NCI-H460 (cell line): ENCODE results near the gene UBL4A. TPM values are rescaled to one million over a fixed set of nuclear protein-coding genes. Genes with fewer than 3 reads are reported as not detected.

Experiments used
- DNase-seq: peaks from one replicate; pipeline ENCODE4 v3.0.0-alpha.2; 2016; ENCODE audit warnings: low read depth; ENCODE audit errors: extremely low read depth
- total RNA-seq: library from RNA; depleted of rRNA; stranded (reverse); fragments of >200 nt; shearing (Covaris generic); gene quantifications from 2 replicates; pipeline ENCODE4 v1.2.3, GENCODE V29; 2014

UBL4A gene
- total RNA-seq, 1 experiment from 2014 or later = 93.2 TPM

DNA sequence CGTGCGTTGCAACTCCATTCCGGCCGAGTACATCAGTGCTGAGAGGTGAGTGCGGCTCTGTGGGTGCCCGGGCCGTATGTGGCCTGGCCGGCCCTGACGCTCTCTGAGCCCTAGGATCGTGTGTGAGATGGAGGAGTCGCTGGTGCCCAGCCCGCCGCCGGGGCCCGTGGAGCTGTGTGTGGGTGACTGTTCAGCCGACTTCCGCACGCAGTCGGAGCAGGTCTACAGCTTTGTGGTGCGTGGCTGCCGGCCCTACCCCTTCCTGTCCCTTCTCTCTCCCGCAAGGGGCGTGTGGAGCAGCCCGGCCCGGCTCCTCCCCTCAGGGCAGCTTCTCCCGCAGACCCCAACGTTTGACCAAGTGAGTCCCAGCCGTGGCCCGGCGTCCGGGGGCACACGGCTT is 20.4 kb downstream of the UBL4A start:
- no peak for DNase-seq

- DNase-seq = no peak
Observed at GRCh38 chrX:154465601-154466000, 20.8 kb downstream of the UBL4A start.

GRCh38 chrX:154464806-154465365 is 21.5 kb downstream of the UBL4A start:
- DNase-seq = no peak

DNA sequence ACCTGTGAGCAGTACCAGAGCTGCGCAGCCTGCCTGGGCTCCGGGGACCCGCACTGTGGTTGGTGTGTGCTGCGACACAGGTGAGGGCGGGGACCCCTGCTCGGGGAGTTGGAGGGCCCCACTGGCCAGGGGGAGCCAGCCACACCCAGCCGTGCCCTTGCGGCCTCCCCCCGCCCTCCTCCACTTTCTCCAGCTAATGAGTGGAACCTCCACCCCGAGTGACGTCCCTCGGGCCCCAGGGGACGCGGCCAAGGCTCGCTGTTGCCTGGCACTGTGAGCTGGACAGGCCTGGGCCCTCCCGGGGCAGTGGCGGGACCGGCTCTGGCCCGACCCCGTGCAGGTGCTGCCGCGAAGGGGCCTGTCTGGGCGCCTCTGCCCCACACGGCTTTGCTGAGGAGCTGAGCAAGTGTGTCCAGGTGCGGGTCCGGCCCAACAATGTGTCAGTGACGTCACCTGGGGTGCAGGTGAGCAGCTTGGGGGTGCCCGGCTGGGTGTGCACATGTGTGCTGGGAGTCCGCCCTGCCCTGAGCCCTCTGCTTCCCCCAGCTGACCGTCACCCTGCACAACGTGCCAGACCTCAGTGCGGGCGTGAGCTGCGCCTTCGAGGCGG is 22.7 kb downstream of the UBL4A start:
- DNase-seq = no peak

DNA sequence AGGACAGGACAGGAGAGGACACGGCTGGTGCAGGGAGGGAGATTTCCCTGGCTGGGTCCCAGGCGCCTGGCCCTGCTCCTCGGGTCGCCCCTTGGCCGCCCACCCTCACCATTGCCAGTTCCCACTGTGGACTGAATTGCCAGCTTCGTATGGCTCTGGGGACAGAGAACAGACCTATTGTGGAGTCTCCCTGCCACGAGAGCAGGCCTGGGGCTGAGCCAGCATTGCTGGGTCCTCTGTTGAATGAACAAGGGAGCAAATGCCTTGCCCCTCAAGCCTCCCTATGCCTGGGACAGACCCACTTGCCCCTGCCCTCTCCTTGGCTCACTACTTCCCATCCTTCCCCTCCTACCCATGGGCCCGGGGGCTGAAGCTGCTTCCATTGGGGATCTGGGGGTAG is 24.0 kb downstream of the UBL4A start:
- no peak for DNase-seq

DNA sequence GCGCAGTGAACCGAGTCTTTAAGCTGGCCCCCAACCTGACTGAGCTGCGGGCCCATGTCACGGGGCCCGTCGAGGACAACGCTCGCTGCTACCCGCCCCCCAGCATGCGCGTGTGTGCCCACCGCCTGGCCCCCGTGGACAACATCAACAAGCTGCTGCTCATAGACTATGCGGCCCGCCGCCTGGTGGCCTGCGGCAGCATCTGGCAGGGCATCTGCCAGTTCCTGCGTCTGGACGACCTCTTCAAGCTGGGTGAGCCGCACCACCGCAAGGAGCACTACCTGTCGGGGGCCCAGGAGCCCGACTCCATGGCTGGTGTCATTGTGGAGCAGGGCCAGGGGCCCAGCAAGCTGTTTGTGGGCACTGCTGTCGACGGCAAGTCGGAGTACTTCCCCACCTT is 26.1 kb downstream of the UBL4A start:
- no peak for DNase-seq

DNA sequence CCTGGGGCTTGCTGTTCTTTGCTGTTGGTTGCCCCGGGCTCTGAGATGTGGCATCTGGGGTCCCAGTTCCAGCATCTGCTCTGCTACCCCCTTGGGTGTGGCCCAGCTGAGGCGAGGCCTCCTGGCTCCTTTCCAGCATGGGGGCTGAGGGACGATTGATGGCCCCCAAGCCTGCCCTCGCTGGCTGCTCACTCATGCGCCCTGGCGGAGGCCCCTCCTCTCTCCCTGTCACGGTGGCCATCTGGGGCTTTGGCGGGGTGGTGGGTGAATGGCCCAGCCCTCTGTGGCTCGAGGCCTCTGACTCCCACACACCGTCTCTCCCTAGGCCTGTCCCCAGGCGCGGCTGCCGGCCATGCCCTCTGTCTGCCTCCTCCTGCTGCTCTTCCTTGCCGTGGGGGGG is 26.6 kb downstream of the UBL4A start:
- no peak for DNase-seq

- no peak for DNase-seq
Observed at GRCh38 chrX:154458954-154459778, 27.2 kb downstream of the UBL4A start.

DNA sequence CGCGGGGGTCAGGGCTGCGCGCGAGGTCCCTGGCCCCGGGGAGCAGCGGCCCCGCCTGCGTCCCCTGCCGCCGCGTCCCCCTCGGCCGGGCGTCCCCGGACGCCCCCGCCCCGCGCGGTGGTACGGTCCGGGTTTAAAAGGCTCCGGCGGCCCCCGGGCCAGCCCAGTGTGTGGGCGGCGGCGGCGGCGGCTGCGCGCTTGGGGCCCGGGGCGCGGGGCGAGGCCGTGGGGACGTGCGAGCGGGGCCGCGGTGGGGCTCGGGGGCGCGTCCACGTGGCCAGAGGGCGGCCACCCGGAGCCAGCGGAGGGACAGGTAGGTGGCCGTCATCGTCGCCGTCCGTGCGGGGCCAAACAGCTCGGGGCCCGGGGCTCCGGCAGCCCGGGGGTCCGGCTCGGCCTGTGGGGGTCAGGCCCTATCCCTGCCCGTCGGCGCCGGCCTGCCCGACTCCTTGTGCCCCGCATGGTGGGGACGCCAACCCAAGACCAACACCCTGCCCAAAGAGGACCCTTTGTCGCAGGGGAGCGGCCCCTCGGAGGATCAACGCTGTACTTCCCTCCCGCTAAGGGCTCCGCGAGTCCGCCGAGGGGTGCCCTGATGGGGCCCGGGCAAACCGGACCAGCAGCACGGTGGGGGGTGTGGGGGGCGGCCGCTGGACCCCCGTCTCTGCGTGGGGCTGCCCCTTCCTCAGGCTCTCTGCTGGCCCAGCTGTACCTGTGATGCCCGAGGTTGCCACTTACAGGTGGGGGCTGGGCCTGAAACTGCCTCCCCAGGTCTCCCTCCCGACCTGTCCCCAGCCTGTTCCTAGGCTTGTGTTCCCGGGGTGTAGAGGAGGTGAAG is 28.1 kb downstream of the UBL4A start, which contains the start of gene PLXNA3:
Gene PLXNA3 (plus strand): TSS at position 166 of the 838 bp plus-strand sequence. CDS start 1,903 bp downstream, outside the sequence.
- DNase-seq = no peak

GRCh38 chrX:154457491-154458115 is 28.8 kb downstream of the UBL4A start:
- DNase-seq = peak; percentile 25

- DNase-seq = no peak
Observed at GRCh38 chrX:154452823-154453222, 33.6 kb downstream of the UBL4A start.

GRCh38 chrX:154450312-154450711 is 36.1 kb downstream of the UBL4A start:
- DNase-seq = no peak

GRCh38 chrX:154449618-154450017 is 36.8 kb downstream of the UBL4A start:
- DNase-seq = no peak

GRCh38 chrX:154448484-154448883 is 37.9 kb downstream of the UBL4A start:
- DNase-seq = no peak

DNA sequence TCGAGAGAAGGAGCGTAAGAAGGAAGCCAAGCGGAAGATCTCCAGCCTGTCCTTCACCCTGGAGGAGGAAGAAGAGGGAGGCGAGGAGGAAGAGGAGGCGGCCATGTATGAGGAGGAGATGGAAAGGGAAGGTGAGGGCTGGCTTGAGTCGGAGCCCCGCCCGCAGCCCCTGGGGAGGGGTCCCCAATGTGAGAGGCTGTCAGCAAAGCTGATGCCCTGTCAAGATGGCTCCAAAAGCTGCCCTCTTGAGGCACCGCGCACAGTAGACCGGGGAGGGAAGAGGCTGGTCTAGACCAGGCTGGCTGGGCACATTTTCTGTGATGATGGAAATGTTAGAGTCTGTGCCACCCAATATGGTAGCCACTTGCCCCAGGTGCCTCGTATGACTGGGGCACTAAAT is 40.0 kb downstream of the UBL4A start:
- no peak for DNase-seq

- DNase-seq = no peak
Observed at GRCh38 chrX:154445776-154446175, 40.6 kb downstream of the UBL4A start.

DNA sequence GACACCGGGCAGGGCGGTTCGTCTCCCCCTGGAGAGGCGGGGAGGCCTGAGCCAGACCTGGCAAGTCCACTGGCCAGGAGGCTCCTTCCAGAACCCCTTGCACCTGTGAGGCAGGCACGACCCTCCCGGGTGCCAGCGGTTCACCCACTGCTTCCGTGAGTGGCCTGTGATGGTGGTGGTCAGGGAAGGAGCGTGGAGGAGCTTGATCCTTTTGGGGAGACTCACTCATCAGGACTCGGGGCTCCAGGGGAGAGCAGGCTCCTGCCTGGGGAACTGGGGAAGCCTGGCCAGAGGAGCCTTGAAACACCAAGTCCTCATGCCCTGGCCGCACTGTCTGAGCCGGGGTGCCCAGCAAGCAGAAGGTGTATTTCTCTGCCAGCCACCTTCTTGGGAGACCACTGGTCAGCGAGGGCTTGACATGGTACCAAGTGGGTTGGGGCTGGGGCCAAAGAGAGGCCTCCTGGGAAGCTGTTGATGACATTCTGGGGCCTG is 41.6 kb downstream of the UBL4A start:
- no peak for DNase-seq

GRCh38 chrX:154443992-154444754 is 42.2 kb downstream of the UBL4A start, which contains the start of gene FAM50A:
TSS of gene FAM50A (plus strand) at chrX:154444141. CDS start at chrX:154444236, 95 bp downstream.
- DNase-seq = peak; percentile 52

GRCh38 chrX:154443479-154443910 is 42.9 kb downstream of the UBL4A start:
- no peak for DNase-seq
